Coronary artery (tissue), 2 donors: ENCODE data around the gene ZEB2.
A peak's percentile ranks its signal among the peaks of the same experiment; 100 is the strongest.

Source experiments
- DNase-seq: peaks from one replicate; pipeline ENCODE4 v3.0.0-alpha.2; 2017; ENCODE audit warnings: low spot score
- H3K27ac ChIP-seq, 2 donors: fragments of 200-600 bp; sonication (generic); one replicate each; pipeline ENCODE4 v1.5.1; 2016 to 2019
- H3K4me3 ChIP-seq: fragments of 200-600 bp; sonication (generic); 2 replicates; pipeline ENCODE4 v1.5.1; 2016; ENCODE audit warnings: mild to moderate bottlenecking, moderate library complexity
- TF ChIP-seq, protein P1 (sequence below): fragments of 200-600 bp; sonication (generic); IDR thresholded peaks from one replicate; pipeline ENCODE4 v1.5.1; 2019; ENCODE audit warnings: antibody characterized with exemption

The ZEB2 gene

DNA sequence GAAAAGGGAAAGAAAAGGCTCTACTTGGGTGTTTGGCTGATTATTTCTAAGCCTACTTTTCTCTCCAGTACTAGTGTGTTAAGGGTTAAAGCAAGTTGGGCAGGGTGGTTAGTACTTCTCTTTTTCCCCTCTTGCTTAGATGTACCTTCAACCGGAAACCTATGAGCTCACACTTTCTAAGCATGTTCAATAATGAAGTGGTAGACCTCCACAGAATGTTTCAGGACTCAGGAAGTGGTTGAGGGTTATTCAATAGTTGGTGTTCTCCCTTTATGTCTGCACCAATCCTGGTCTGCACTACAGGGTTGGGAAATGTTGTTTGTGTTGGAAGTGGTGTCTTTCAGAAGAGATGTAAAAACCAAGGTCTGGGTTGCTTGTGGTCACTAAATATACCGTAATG, 137.1 kb downstream of the ZEB2 start:
- TF ChIP-seq, protein P1, sequence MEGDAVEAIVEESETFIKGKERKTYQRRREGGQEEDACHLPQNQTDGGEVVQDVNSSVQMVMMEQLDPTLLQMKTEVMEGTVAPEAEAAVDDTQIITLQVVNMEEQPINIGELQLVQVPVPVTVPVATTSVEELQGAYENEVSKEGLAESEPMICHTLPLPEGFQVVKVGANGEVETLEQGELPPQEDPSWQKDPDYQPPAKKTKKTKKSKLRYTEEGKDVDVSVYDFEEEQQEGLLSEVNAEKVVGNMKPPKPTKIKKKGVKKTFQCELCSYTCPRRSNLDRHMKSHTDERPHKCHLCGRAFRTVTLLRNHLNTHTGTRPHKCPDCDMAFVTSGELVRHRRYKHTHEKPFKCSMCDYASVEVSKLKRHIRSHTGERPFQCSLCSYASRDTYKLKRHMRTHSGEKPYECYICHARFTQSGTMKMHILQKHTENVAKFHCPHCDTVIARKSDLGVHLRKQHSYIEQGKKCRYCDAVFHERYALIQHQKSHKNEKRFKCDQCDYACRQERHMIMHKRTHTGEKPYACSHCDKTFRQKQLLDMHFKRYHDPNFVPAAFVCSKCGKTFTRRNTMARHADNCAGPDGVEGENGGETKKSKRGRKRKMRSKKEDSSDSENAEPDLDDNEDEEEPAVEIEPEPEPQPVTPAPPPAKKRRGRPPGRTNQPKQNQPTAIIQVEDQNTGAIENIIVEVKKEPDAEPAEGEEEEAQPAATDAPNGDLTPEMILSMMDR = no peak
- H3K27ac ChIP-seq = peak overlapping the region in 1 of 2 donors; percentile 67

DNA sequence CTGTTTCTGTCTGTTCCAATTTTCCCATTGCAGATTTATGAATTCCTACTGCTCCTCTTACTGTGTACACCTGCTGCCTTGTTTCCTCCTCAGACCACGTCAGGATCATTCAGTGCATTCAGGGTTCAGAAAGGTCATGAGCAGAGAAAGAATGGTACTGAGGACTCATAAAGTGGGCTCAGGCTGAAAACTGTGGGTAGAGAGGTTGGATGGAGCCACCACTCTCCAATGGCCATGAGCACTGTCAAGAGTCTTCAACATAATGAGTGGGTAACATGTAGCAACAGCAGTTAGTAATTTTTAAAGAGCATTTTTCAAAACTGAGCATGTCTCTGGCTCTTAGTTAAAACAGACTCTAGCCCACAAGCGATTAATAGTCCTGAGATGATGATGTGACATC, 138.2 kb downstream of the ZEB2 start:
- TF ChIP-seq, protein P1 = no peak
- Histone ChIP-seq H3K4me3 (no peak overlapping the region), H3K27ac (peak overlapping the region in 1 of 2 donors; percentile 49)
- no peak for DNase-seq

More for the DNA sequence above, 137.1 kb downstream of the ZEB2 start:
- no peak overlapping the region for H3K4me3 ChIP-seq
- DNase-seq = no peak

DNA sequence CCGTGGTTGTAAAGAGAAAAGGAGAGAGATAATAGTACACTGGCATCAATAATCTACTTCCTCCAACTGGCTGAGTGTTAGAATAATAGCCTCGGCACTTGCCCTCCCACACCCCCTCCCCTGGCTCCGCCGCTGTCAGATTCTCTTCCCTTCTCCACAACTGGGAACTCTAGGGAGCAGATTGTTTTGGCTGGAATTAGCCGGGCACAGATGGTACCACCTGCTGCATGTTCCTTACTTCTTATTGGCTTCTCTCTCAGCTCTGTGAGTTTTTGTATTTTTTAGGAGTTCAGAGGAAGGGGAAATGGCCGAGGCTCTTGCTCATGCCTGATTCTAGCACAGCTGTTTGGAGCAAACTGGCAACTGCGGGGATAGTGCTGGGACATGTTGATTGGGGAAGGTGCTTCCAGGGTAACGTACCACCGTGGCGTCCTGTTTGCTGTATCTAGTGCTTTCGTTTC, 140.0 kb downstream of the ZEB2 start:
- Histone ChIP-seq H3K4me3 (peak overlapping the region; percentile 62), H3K27ac (peak overlapping the region; percentile 11 to 49)
- DNase-seq = no peak
- TF ChIP-seq, protein P1 = no peak

DNA sequence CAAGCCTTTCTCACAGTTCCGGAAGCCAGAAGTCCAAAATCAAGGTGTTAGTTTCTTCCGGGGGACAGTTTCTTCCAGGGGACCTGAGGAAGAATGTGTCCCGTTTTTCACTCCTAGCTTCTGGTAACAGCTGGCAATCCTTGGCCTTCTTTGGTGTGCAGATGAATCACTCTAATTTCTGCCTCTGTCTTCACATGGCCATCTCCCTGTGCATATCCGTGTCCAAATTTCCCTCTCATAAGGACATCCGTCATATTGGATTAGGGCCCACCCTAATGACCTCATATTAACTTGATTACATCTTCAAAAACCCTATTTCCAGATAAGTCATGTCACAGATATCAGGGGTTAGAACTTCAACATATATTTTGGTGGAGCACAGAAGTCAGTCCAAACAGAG, 141.4 kb downstream of the ZEB2 start:
- no peak for DNase-seq
- TF ChIP-seq, protein P1 = no peak
- no peak overlapping the region for H3K4me3 ChIP-seq
- H3K27ac ChIP-seq = no peak overlapping the region

DNA sequence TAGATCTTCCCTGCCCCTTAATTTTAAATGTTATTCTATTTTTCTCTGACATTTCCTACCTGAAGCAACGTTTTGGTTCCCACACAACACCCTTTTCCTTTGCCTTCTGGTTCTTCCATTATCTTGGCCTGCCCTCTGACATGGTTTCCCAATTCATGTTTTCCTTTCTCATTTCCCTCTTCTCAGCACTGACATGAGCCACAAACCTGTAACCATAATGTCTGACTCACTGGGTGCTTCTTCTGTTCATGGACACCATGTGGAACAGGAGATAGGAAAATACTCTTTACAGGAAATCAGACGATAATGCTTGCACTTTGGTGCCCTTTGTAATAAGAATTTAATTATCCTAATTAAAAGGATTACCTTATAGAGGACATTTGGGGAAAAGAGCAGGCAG, 142.0 kb downstream of the ZEB2 start:
- TF ChIP-seq, protein P1 = no peak
- no peak overlapping the region for H3K27ac ChIP-seq
- no peak for DNase-seq
- no peak overlapping the region for H3K4me3 ChIP-seq

DNA sequence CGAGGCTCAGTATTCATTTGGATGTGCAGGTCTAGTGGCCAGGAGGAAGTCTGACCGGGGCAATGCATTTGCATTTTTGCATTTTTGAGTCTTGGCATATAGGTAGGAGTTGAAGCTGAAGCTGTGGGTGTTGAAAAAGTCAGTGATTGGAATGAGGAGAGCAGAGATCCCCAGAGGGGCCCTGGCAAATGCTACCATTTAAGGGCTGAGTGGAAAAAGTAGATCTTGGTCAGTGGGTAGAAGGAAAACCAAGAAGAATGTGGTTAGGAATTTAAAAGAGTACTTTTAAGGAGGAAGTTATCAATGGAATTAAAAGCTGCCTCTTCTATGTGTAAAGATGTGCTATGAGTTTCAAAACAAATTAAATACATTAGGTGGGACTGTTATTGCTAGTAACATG, 143.0 kb downstream of the ZEB2 start:
- no peak overlapping the region for H3K4me3 ChIP-seq
- no peak for DNase-seq
- TF ChIP-seq, protein P1 = no peak
- H3K27ac ChIP-seq = no peak overlapping the region

DNA sequence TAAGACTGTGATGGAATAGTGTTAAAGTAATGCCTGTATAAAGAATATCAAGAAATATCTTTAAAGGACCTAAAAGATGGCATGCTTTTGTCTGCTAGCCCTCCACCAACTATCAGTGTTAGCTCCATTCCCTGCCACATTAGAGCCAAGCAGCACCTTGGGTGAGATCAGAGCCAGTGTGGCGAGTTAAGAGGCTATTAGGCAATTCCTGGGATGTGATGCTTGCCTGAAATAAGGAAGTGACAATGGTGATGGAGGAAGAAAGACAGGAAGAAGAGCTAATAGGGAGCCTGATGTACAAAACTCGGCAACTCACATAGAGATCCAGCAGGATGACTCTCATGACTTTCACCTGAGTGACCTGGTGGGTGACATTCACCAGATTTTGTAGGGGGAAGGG, 143.5 kb downstream of the ZEB2 start:
- no peak for DNase-seq
- TF ChIP-seq, protein P1 = no peak
- H3K27ac ChIP-seq = no peak overlapping the region
- no peak overlapping the region for H3K4me3 ChIP-seq
